PC-9 (cell line): ENCODE results near the gene B3GNT3.

Experiments used
- CTCF ChIP-seq: fragments of 200-600 bp; sonication (generic); conservative IDR thresholded peaks from 2 replicates; pipeline ENCODE4 v1.6.1; 2017; ENCODE audit warnings: mixed run types, antibody characterized with exemption, mild to moderate bottlenecking, moderate library complexity
- EZH2 ChIP-seq: fragments of 200-600 bp; sonication (generic); IDR thresholded peaks from 2 replicates; pipeline ENCODE4 v1.8.0; 2017; ENCODE audit warnings: antibody characterized with exemption, low read depth

GRCh38 chr19:17748884-17749638, 45.9 kb upstream of the B3GNT3 start:
- TF ChIP-seq EZH2 (no peak), CTCF (no peak)
